CD4-positive, alpha-beta T cell treated with Interferon alpha-2 for 1 hour (primary cell): ENCODE results near the gene MYH9.
"Not testable (repeated sequence)": the region's sequence is repeated elsewhere in the genome, so short reads cannot be mapped to it uniquely, and the experiment has no call there.

ENCODE experiments used
- DNase-seq, 2 donors: peaks; one replicate each; pipeline ENCODE4 v3.0.0-alpha.2; 2020 to 2022

MYH9 gene

DNA sequence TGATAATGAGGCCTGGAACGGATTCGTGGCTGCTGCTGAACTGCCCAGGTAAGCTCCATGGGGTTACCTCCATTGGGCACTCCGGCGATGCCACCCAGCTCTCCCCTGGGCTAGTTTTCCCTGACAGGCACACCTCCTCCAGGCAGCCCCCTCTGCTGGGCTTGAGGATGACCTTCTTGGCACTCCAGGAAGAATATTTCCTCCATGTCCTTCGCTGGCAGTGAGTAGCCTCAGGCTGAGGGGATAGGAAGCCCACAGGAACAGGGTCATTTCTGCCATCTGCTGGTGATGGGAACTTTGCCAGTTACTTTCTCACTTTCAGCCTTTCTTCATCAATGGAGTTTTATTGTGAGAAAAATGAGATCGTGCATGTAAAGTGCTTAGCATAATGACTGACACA, 126.1 kb downstream of the MYH9 start:
- DNase-seq, result not testable (repeated sequence)

GRCh38 chr22:36259615-36260300, 128.0 kb downstream of the MYH9 start:
- no peak for DNase-seq

- DNase-seq, result peak; percentile 18 to 60
Observed at GRCh38 chr22:36258701-36259614, 128.8 kb downstream of the MYH9 start.

GRCh38 chr22:36257948-36258670, 129.7 kb downstream of the MYH9 start:
- peak in 1 of 2 donors; percentile 47 for DNase-seq

- no peak for DNase-seq
Observed at GRCh38 chr22:36257308-36257707, 130.5 kb downstream of the MYH9 start.

GRCh38 chr22:36256478-36256877, 131.3 kb downstream of the MYH9 start:
- DNase-seq, result no peak

GRCh38 chr22:36255572-36255971, 132.2 kb downstream of the MYH9 start:
- not testable (repeated sequence) for DNase-seq

- DNase-seq, result peak in 1 of 2 donors; percentile 33
Observed at GRCh38 chr22:36253523-36254490, 134.0 kb downstream of the MYH9 start.

- peak; percentile 70 to 86 for DNase-seq
Observed at GRCh38 chr22:36252754-36253522, 134.8 kb downstream of the MYH9 start, which contains the start of gene APOL1. TSS of gene APOL1 (plus strand) at chr22:36253133. CDS start at chr22:36254956, 1,823 bp downstream.

- not testable (repeated sequence) for DNase-seq
Observed at GRCh38 chr22:36251979-36252608, 135.7 kb downstream of the MYH9 start.

- not testable (repeated sequence) for DNase-seq
Observed at GRCh38 chr22:36250292-36250960, 137.3 kb downstream of the MYH9 start.

DNA sequence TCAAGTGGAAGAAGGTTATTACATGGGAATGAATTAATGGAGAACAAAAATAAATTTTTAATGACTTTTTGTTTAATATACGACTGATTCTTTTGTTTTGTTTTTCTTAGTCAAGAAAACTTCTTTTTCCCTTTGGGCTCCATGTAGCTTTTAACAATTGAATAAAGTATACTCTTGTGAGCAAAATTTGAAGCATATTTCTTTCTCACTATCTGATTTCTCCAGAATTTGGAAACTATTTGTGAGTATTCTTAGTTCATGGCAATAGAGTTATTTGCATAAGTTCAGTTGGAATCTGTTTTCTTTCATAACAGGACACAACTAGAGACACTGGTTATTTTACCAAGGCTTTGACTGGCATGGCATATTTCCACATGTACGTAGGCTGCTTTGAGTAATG, 138.6 kb downstream of the MYH9 start:
- DNase-seq, result no peak

- DNase-seq, result no peak
Observed at GRCh38 chr22:36247955-36248354, 139.8 kb downstream of the MYH9 start.

DNA sequence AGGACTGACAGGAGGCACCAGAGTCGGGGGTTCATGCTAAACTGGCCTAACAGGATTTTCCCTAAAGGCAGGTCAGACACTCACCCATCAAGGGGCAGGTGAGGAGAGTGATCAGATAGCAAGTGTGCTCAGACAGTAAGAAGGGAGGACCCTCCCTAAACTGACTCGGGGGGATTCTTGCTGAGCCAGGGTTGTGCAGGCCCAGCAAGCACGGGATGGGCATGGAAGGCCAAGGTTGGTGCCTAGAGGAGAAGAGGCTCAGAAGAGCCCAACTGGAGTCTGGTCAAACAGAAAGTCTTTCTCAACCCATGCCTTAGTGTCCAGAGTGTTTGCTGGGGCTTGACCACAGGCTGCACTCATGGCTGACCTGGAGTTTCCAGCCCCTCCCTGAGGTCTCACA, 141.0 kb downstream of the MYH9 start:
- DNase-seq, result no peak

DNA sequence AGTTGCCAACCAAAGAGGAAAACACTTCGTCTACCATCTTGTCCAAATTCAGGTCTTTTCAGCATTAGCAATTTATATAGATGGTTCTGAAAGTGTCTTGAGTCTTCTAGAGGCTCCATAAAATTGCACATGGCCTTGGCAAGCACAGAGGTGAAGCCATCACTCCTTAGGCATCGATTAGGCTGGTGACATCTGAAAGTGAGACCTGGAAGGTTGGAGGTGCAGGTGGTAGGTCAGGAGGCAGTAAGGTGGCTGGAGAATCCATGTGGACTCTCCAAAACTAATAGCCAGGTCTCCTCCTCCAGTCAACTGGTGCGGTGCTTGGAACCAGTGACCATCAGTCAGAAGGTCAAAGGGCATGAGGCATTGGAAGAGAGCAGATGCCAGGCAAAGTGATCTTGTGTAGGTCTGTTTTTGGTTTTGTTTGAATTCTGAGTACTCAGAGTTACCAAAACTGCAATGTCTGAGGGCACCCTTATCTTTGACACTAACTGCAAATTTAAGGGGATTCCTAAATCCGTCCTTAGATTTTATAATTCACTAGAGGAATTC, 141.9 kb downstream of the MYH9 start:
- no peak for DNase-seq

GRCh38 chr22:36244522-36245391, 143.0 kb downstream of the MYH9 start:
- DNase-seq, result no peak

GRCh38 chr22:36243986-36244385, 143.8 kb downstream of the MYH9 start:
- DNase-seq, result no peak

DNA sequence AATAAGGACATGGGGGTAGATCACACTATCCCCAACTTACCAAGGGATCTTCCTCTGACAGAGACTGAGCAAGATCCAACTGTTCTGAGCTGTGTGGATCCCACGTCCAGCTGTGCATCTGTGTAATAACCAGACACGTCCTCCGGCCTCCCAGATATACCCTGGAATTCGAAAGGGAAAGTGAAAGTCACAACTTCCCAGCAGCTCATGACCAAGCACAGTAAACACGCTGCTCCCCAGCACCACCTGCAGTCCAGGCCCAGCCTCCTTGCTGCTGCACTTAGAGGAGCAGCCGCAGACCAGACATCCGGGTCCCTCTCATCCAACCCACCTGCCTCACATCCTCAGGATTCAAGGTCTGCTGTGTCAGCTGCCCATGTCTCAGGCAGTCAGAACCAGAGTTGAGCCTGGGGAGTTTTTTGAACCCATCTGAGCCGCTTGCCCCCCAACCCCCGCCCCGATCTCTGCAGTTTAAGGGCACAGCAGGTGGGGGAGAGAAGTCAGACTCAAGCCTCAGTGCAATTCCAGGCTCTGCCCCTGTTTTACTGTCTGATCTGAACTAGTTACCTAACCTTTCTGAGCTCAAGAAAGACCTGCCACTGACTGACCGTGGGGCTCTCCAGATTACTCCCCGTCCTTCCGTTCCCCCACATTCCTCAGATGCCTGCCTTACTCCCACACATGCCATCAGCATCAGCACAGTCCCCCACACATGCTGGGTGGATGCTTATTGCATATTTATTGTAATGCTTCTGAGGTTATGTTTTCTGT, 148.2 kb downstream of the MYH9 start, which contains the start of gene APOL2:
APOL2 (minus strand) TSS at position 127 of the 771 bp plus-strand sequence. CDS start 6,365 bp downstream, outside the sequence.
- peak; percentile 90 to 91 for DNase-seq
